D721Med (cell line): ENCODE results near the gene HEY2.

Source experiments
- DNase-seq: peaks from one replicate; pipeline ENCODE4 v3.0.0; 2011; ENCODE audit warnings: low spot score; ENCODE audit not compliant: insufficient read length
- FAIRE-seq: peaks from 2 replicates; lab custom pipeline; 2011; peaks lifted over from hg19 to GRCh38; lab: Jason Lieb, UNC
- TF ChIP-seq, protein P1 (sequence below): IDR thresholded peaks from 2 replicates; pipeline ENCODE4 v1.5.1; 2012; ENCODE audit warnings: mild to moderate bottlenecking, control low read depth; ENCODE audit not compliant: insufficient read depth; ENCODE audit errors: missing control alignments

HEY2 gene

GRCh38 chr6:125793280-125793679, 43.8 kb downstream of the HEY2 start:
- FAIRE-seq: no peak
- DNase-seq: no peak
- TF ChIP-seq, protein P1, sequence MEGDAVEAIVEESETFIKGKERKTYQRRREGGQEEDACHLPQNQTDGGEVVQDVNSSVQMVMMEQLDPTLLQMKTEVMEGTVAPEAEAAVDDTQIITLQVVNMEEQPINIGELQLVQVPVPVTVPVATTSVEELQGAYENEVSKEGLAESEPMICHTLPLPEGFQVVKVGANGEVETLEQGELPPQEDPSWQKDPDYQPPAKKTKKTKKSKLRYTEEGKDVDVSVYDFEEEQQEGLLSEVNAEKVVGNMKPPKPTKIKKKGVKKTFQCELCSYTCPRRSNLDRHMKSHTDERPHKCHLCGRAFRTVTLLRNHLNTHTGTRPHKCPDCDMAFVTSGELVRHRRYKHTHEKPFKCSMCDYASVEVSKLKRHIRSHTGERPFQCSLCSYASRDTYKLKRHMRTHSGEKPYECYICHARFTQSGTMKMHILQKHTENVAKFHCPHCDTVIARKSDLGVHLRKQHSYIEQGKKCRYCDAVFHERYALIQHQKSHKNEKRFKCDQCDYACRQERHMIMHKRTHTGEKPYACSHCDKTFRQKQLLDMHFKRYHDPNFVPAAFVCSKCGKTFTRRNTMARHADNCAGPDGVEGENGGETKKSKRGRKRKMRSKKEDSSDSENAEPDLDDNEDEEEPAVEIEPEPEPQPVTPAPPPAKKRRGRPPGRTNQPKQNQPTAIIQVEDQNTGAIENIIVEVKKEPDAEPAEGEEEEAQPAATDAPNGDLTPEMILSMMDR: no peak

GRCh38 chr6:125793863-125794262, 44.4 kb downstream of the HEY2 start:
- no peak for DNase-seq
- no peak for FAIRE-seq
- TF ChIP-seq, protein P1: no peak

DNA sequence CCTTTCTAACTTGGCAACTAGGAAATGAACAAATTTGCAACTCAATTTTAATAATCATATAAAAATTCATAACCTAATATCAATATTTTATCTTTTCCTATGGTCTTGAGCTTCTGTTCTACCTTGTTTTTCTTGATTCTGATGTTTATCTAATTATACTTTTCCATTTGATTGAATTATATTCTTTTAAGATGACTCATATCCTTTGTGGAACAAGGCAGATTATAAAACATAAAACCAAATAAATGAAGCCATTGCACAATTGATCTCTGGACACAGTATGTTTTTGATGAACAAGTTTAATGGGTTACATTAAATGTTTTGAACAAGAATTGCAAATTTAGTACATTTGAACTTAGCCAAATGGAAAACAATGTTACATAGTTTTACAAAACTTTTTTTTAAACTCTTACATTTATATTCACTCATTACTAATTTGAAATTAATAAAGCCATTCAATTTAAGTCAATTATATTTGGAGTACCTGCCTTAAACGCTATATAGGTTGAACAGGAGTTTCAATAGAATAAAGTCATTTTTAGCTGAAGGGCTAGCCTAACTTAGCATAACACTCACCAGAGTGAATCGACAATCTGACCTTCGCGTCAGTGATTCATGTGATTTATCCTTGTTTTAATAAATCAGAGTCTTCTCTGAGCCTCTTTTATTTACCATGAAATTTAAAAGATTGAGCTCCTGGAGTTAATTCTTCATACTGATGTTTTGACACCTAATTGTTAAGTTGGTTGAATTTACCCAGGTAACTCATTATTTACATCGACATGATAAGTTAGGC, 45.1 kb downstream of the HEY2 start:
- FAIRE-seq (no peak), DNase-seq (no peak)
- TF ChIP-seq, protein P1: no peak

DNA sequence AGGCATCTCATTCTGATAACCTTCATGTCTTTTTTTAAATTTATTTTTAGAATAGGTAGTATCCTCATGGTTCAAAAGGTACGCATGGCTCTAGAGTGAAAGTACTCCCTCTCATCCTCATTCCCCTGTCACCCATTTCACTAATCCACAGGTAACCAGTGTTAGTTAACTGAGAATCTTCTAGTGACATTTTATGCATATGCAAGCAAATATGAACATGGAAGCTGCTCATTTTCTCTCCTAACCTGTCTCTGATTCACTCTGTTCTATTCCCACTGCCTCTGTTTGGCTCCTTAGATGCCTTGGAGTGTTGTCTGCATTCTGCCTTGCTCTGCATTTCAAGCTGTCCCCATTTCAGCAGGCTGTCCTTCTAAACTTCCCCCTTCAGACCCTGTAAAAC, 45.9 kb downstream of the HEY2 start:
- TF ChIP-seq, protein P1: no peak
- FAIRE-seq: no peak
- no peak for DNase-seq

GRCh38 chr6:125797120-125797885, 47.9 kb downstream of the HEY2 start:
- DNase-seq (no peak), FAIRE-seq (no peak)
- TF ChIP-seq, protein P1: no peak

GRCh38 chr6:125797886-125798444, 48.5 kb downstream of the HEY2 start:
- FAIRE-seq: no peak
- TF ChIP-seq, protein P1: no peak
- DNase-seq: no peak
